ENCODE data around the gene SOWAHC. TPM values are rescaled to one million over a fixed set of nuclear protein-coding genes. Genes with fewer than 3 reads are reported as not detected.

The SOWAHC gene
- total and polyA plus RNA-seq, 2 of the 13 experiments (the other 11 are each of a cell fraction or from before 2014, with no cell fraction given) = 21.2 to 22.5 TPM

- 0 out of 2 replicates have a peak, but pooled peaks have one; percentile 31 for TF ChIP-seq ZSCAN30 (CRISPR knock-in tag; IDR thresholded peaks at IDR 0.05)
- TF ChIP-seq ZNF710 (CRISPR knock-in tag; IDR thresholded peaks at IDR 0.05; ENCODE audit: borderline replicate concordance) = peak; percentile 98
- TF ChIP-seq RORA (CRISPR knock-in tag; IDR thresholded peaks at IDR 0.05) = peak; percentile 57; the same call in 1 of the 2 replicates
- TF ChIP-seq HNRNPK (IDR thresholded peaks at IDR 0.05; ENCODE audit: low read depth, low read length, poor library complexity, severe bottlenecking) = no peak
- peak; percentile 97 for TF ChIP-seq FOXP1 (IDR thresholded peaks at IDR 0.05)
- peak; percentile 99 for TF ChIP-seq FOXP1 (CRISPR knock-in tag; IDR thresholded peaks at IDR 0.05)
- peak; percentile 100 for TF ChIP-seq ELF3 (CRISPR knock-in tag; IDR thresholded peaks at IDR 0.05)
- peak; percentile 54; the same call in 1 of the 2 replicates for TF ChIP-seq ZNF772 (CRISPR knock-in tag; IDR thresholded peaks at IDR 0.05)
- TF ChIP-seq PRDM4 (CRISPR knock-in tag; IDR thresholded peaks at IDR 0.05; ENCODE audit: borderline replicate concordance) = 0 out of 2 replicates have a peak, but pooled peaks have one; percentile 38
- no peak for TF ChIP-seq NCOA5 (CRISPR knock-in tag; IDR thresholded peaks at IDR 0.05)
- TF ChIP-seq ZNF280D (CRISPR knock-in tag; IDR thresholded peaks at IDR 0.05) = peak; percentile 84; the same call in 1 of the 2 replicates
- TF ChIP-seq TAF1 (CRISPR knock-in tag; IDR thresholded peaks at IDR 0.05) = peak; percentile 70; the same call in 1 of the 2 replicates
- peak; percentile 93 for TF ChIP-seq ZNF546 (CRISPR knock-in tag; conservative IDR thresholded peaks at IDR 0.05)
- TF ChIP-seq RBM22 (optimal IDR thresholded peaks at IDR 0.05; ENCODE audit: low read length) = no peak
- TF ChIP-seq TCF7 (IDR thresholded peaks at IDR 0.05; ENCODE audit: low read depth) = peak; percentile 97
- TF ChIP-seq GZF1 (CRISPR knock-in tag; IDR thresholded peaks at IDR 0.05) = peak; percentile 85; the same call in 1 of the 2 replicates
- TF ChIP-seq ATF2 (CRISPR knock-in tag; IDR thresholded peaks at IDR 0.05) = peak; percentile 89
- TF ChIP-seq NCOR1 (IDR thresholded peaks at IDR 0.05; ENCODE audit: borderline replicate concordance, low read length) = peak; percentile 94
- peak; percentile 84 for TF ChIP-seq KDM2A (CRISPR knock-in tag; IDR thresholded peaks at IDR 0.05; ENCODE audit: borderline replicate concordance, low read depth)
Measured at GRCh38 chr2:109644571-109645275, 30.6 kb downstream of the SOWAHC start (continued).
